ENCODE data around the gene SYNDIG1L. TPM values are rescaled to one million over a fixed set of nuclear protein-coding genes. Genes with fewer than 3 reads are reported as not detected.

The SYNDIG1L gene
- total RNA-seq, 1 donor from 2014 or later, result not detected

- no peak for DNase-seq (ENCODE audit: extremely low spot score, unreplicated experiment)
Measured at GRCh38 chr14:74434294-74434693, 8.3 kb upstream of the SYNDIG1L start.

GRCh38 chr14:74429991-74430390 lies 4.0 kb upstream of the SYNDIG1L start:
- H3K36me3 Mint-ChIP-seq (ENCODE audit: unreplicated experiment), result no peaks in the 10 kb centered on the region
- no peak overlapping the region for H3K27ac Mint-ChIP-seq (ENCODE audit: unreplicated experiment)
- DNase-seq (ENCODE audit: extremely low spot score, unreplicated experiment), result no peak
- H3K4me3 Mint-ChIP-seq (ENCODE audit: unreplicated experiment), result no peak overlapping the region
- H3K9me3 Mint-ChIP-seq (ENCODE audit: unreplicated experiment), result no peaks in the 10 kb centered on the region
- peaks cover 67% of the 10 kb centered on the region for H3K27me3 Mint-ChIP-seq (ENCODE audit: unreplicated experiment)
- TF ChIP-seq CTCF (IDR thresholded peaks at IDR 0.05), result no peak
- peaks cover 2% of the 10 kb centered on the region for H3K4me1 Mint-ChIP-seq (ENCODE audit: unreplicated experiment)

More at GRCh38 chr14:74434294-74434693, 8.3 kb upstream of the SYNDIG1L start:
- Mint-ChIP-seq H3K9me3 (ENCODE audit: unreplicated experiment) (no peaks in the 10 kb centered on the region), H3K36me3 (ENCODE audit: unreplicated experiment) (no peaks in the 10 kb centered on the region), H3K4me1 (ENCODE audit: unreplicated experiment) (no peaks in the 10 kb centered on the region), H3K27me3 (ENCODE audit: unreplicated experiment) (peaks cover 64% of the 10 kb centered on the region), H3K27ac (ENCODE audit: unreplicated experiment) (no peak overlapping the region), H3K4me3 (ENCODE audit: unreplicated experiment) (no peak overlapping the region)
- no peak for TF ChIP-seq CTCF (IDR thresholded peaks at IDR 0.05)

GRCh38 chr14:74429221-74429691 lies 3.2 kb upstream of the SYNDIG1L start:
- TF ChIP-seq CTCF (IDR thresholded peaks at IDR 0.05), result no peak
- no peak overlapping the region for H3K4me3 Mint-ChIP-seq (ENCODE audit: unreplicated experiment)
- H3K4me1 Mint-ChIP-seq (ENCODE audit: unreplicated experiment), result peaks cover 2% of the 10 kb centered on the region
- peaks cover 67% of the 10 kb centered on the region for H3K27me3 Mint-ChIP-seq (ENCODE audit: unreplicated experiment)
- no peaks in the 10 kb centered on the region for H3K36me3 Mint-ChIP-seq (ENCODE audit: unreplicated experiment)
- H3K27ac Mint-ChIP-seq (ENCODE audit: unreplicated experiment), result no peak overlapping the region
- H3K9me3 Mint-ChIP-seq (ENCODE audit: unreplicated experiment), result no peaks in the 10 kb centered on the region
- DNase-seq (ENCODE audit: extremely low spot score, unreplicated experiment), result no peak

GRCh38 chr14:74427651-74428050 lies 1.6 kb upstream of the SYNDIG1L start:
- H3K36me3 Mint-ChIP-seq (ENCODE audit: unreplicated experiment), result no peaks in the 10 kb centered on the region
- no peak for TF ChIP-seq CTCF (IDR thresholded peaks at IDR 0.05)
- peaks cover 2% of the 10 kb centered on the region for H3K4me1 Mint-ChIP-seq (ENCODE audit: unreplicated experiment)
- DNase-seq (ENCODE audit: extremely low spot score, unreplicated experiment), result no peak
- H3K9me3 Mint-ChIP-seq (ENCODE audit: unreplicated experiment), result no peaks in the 10 kb centered on the region
- H3K27me3 Mint-ChIP-seq (ENCODE audit: unreplicated experiment), result peaks cover 61% of the 10 kb centered on the region
- H3K4me3 Mint-ChIP-seq (ENCODE audit: unreplicated experiment), result no peak overlapping the region
- H3K27ac Mint-ChIP-seq (ENCODE audit: unreplicated experiment), result no peak overlapping the region

- Mint-ChIP-seq H3K4me1 (ENCODE audit: unreplicated experiment) (peaks cover 2% of the 10 kb centered on the region), H3K9me3 (ENCODE audit: unreplicated experiment) (peaks cover 7% of the 10 kb centered on the region), H3K27ac (ENCODE audit: unreplicated experiment) (no peak overlapping the region), H3K4me3 (ENCODE audit: unreplicated experiment) (no peak overlapping the region), H3K36me3 (ENCODE audit: unreplicated experiment) (no peaks in the 10 kb centered on the region), H3K27me3 (ENCODE audit: unreplicated experiment) (peaks cover 60% of the 10 kb centered on the region)
- no peak for TF ChIP-seq CTCF (IDR thresholded peaks at IDR 0.05)
- no peak for DNase-seq (ENCODE audit: extremely low spot score, unreplicated experiment)
Measured at GRCh38 chr14:74425525-74426201, 347 bp downstream of the SYNDIG1L start.

Measured in osteocyte (in vitro differentiated cells).